GM12878 (cell line): ENCODE data around the gene RSPH9. TPM values are rescaled to one million over a fixed set of nuclear protein-coding genes. Genes with fewer than 3 reads are reported as not detected.

Source experiments
- ATAC-seq: fragments of 200-7000 bp; cut with Tn5 transposase; 3 replicates; pipeline ENCODE4 v1.9.1; 2020; ENCODE audit warnings: mild to moderate bottlenecking, moderate library complexity
- BruUV-seq: library from RNA; stranded (reverse); fragments of 400-500 nt; replicated peaks from 2 replicates; lab custom pipeline; 2021; lab: Mats Ljungman, UMichigan
- CTCF ChIA-PET: fragments of 300-600 bp; sonication (Branson Sonifier 250); formaldehyde crosslinking; extraction: SDS; loops from one replicate; lab custom pipeline; 2021; ENCODE audit warnings: inconsistent platforms; lab: Yijun Ruan, JAX
- POLR2A ChIA-PET: fragments of 350-600 bp; formaldehyde crosslinking; extraction: SDS; loops from one replicate; lab custom pipeline; 2021; ENCODE audit warnings: inconsistent platforms; lab: Charles Lee
- RAD21 ChIA-PET: fragments of 300-600 bp; sonication (Branson Sonifier 250); formaldehyde crosslinking; loops from one replicate; lab custom pipeline; 2023; ENCODE audit warnings: antibody characterized with exemption; ENCODE audit not compliant: unreplicated experiment; lab: Charles Lee
- SMC1A ChIA-PET: fragments of 300-600 bp; sonication (Branson Sonifier 250); formaldehyde crosslinking; loops from one replicate; lab custom pipeline; 2023; ENCODE audit not compliant: unreplicated experiment, uncharacterized antibody; lab: Charles Lee
- DNase-seq: peaks from one replicate; pipeline ENCODE4 v3.0.0-alpha.2; 2011; ENCODE audit warnings: low read depth, low spot score
- FAIRE-seq: peaks from 3 replicates; lab custom pipeline; 2011; peaks lifted over from hg19 to GRCh38; lab: Jason Lieb, UNC
- H2AFZ ChIP-seq: 2 replicates; pipeline ENCODE4 v1.6.0; 2011; ENCODE audit warnings: low read depth, low read length, control low read depth; ENCODE audit not compliant: control insufficient read depth
- H3K27ac ChIP-seq: 2 replicates; pipeline ENCODE4 v1.5.1; 2011; ENCODE audit warnings: control low read depth; ENCODE audit not compliant: control insufficient read depth, insufficient read depth
- H3K27me3 ChIP-seq, 2 experiments: replicated peaks in 1 of 2; 2 replicates each; pipeline versions ENCODE4 v1.6.0 to v1.6.1; 2011; ENCODE audit warnings: low read length in 1 of 2; ENCODE audit not compliant: control insufficient read depth in 2 of 2, insufficient read depth in 2 of 2
- H3K36me3 ChIP-seq, 2 experiments: 2 replicates each; pipeline ENCODE4 v1.5.1; 2011; ENCODE audit warnings: low read length in 1 of 2; ENCODE audit not compliant: control insufficient read depth in 2 of 2, insufficient read depth in 2 of 2
- H3K4me1 ChIP-seq: 2 replicates; pipeline ENCODE4 v1.6.1; 2011; ENCODE audit warnings: mild to moderate bottlenecking, low read length, moderate library complexity, mixed read lengths; ENCODE audit not compliant: control insufficient read depth, insufficient read depth
- H3K4me2 ChIP-seq: 2 replicates; pipeline ENCODE4 v1.6.0; 2011; ENCODE audit warnings: control low read depth; ENCODE audit not compliant: control insufficient read depth, insufficient read depth
- H3K4me3 ChIP-seq: fragments of 200-600 bp; sonication (generic); 2 replicates; pipeline ENCODE4 v1.5.1; 2016
- H3K79me2 ChIP-seq: 2 replicates; pipeline ENCODE4 v1.6.0; 2011; ENCODE audit warnings: low read length; ENCODE audit not compliant: control insufficient read depth, insufficient read depth
- H3K9ac ChIP-seq: 2 replicates; pipeline ENCODE4 v1.8.0; 2011; ENCODE audit warnings: low read length, control low read depth, mixed read lengths; ENCODE audit not compliant: control insufficient read depth, insufficient read depth
- H3K9me3 ChIP-seq: replicated peaks from 3 replicates; pipeline ENCODE4 v1.5.1; 2011; ENCODE audit warnings: mild to moderate bottlenecking, low read length; ENCODE audit not compliant: control insufficient read depth, insufficient read depth
- H4K20me1 ChIP-seq: 2 replicates; pipeline ENCODE4 v1.6.0; 2011; ENCODE audit not compliant: control insufficient read depth, insufficient read depth
- CUX1 ChIP-seq: IDR thresholded peaks from 2 replicates; pipeline ENCODE4 v1.6.1; 2012; ENCODE audit warnings: improper control_type of control experiment, low read depth, low read length; ENCODE audit not compliant: insufficient replicate concordance
- GABPA ChIP-seq: IDR thresholded peaks from 2 replicates; pipeline ENCODE4 v1.6.1; 2014; ENCODE audit warnings: antibody characterized with exemption, low read depth, mild to moderate bottlenecking, inconsistent platforms
- IRF3 ChIP-seq: fragments of 450-650 bp; IDR thresholded peaks from 2 replicates; pipeline ENCODE4 v1.6.1; 2014; ENCODE audit warnings: mild to moderate bottlenecking
- NBN ChIP-seq: fragments of 450-650 bp; IDR thresholded peaks from 2 replicates; pipeline ENCODE4 v1.6.1; 2016
- NFIC ChIP-seq: IDR thresholded peaks from 2 replicates; pipeline ENCODE4 v1.6.1; 2012; ENCODE audit warnings: low read depth, mild to moderate bottlenecking, inconsistent platforms, low read length, moderate library complexity
- NR2C1 ChIP-seq: fragments of 450-650 bp; IDR thresholded peaks from 2 replicates; pipeline ENCODE4 v1.6.1; 2017; ENCODE audit warnings: antibody characterized with exemption, mild to moderate bottlenecking, moderate library complexity
- SMARCA5 ChIP-seq: fragments of 450-650 bp; IDR thresholded peaks from 2 replicates; pipeline ENCODE4 v1.6.1; 2017; ENCODE audit warnings: mild to moderate bottlenecking
- SUZ12 ChIP-seq: fragments of 200-600 bp; sonication (generic); IDR thresholded peaks from one replicate; pipeline ENCODE4 v1.6.1; 2018; ENCODE audit warnings: antibody characterized with exemption, mild to moderate bottlenecking; ENCODE audit not compliant: unreplicated experiment
- TCF7 ChIP-seq: IDR thresholded peaks from 2 replicates; pipeline ENCODE4 v1.6.1; 2014; ENCODE audit warnings: antibody characterized with exemption, borderline replicate concordance
- USF2 ChIP-seq: IDR thresholded peaks from 2 replicates; pipeline ENCODE4 v1.6.1; 2011; ENCODE audit warnings: low read depth, low read length, improper control_type of control experiment, borderline replicate concordance
- YBX1 ChIP-seq: fragments of 450-650 bp; IDR thresholded peaks from 2 replicates; pipeline ENCODE4 v1.6.1; 2016; ENCODE audit warnings: antibody characterized with exemption
- ZNF592 ChIP-seq: fragments of 450-650 bp; IDR thresholded peaks from 2 replicates; pipeline ENCODE4 v1.6.1; 2017; ENCODE audit warnings: mild to moderate bottlenecking, moderate library complexity
- WGBS: methylation state at CpG from one replicate; pipeline ENCODE4 v1.1.6; 2016; ENCODE audit warnings: low lambda C conversion rate; ENCODE audit not compliant: insufficient replicate concordance, insufficient coverage; ENCODE audit errors: missing lambda C conversion rate; 5-methylcytosine and 5-hydroxymethylcytosine counted together
- in situ Hi-C: fragments of 300-500 bp; cut with MboI; formaldehyde crosslinking; loops from 9 replicates; pipeline ENCODE4 v1.14.3; 2018; ENCODE audit warnings: mixed read lengths
- intact Hi-C: fragments of 100-400 bp; cut with micrococcal nuclease; formaldehyde crosslinking; loops from one replicate; pipeline ENCODE4 v1.14.2; 2022; ENCODE audit not compliant: unreplicated experiment
- polyA plus RNA-seq, 11 experiments: library from polyadenylated mRNA; depleted of rRNA in 4 of 11; unstranded in 6 of 11; stranded (reverse) in 5 of 11; fragments of >200 nt; fragmentation: Nextera tagmentation in 4 of 11; fragmentation: Illumina TruSeq in 1 of 11; extraction: Ambion mirVana in 4 of 11; extraction: Trizol in 1 of 11; gene quantifications; 1 replicate in 1 of 11; 2 replicates in 10 of 11; pipeline versions ENCODE4 v1.2.1 to v1.2.3, GENCODE V29; 2011 to 2016; ENCODE audit warnings: inconsistent platforms in 2 of 11, missing spikeins in 2 of 11, low read depth in 1 of 11
- total RNA-seq, 4 experiments: library from RNA; depleted of rRNA in 3 of 4; stranded (reverse); fragments of >200 nt in 3 of 4; fragmentation: Illumina TruSeq in 1 of 4; extraction: Trizol in 1 of 4; gene quantifications; 2 replicates each; pipeline versions ENCODE4 v1.2.1 to v1.2.3, GENCODE V29; 2013 to 2021

The RSPH9 gene
- total and polyA plus RNA-seq, 10 of the 15 experiments (the other 5 are each of a cell fraction or from before 2014, with no cell fraction given), result 0.26 to 0.63 (median 0.36) TPM; not detected in 6

- Histone ChIP-seq H3K4me3 (no peak overlapping the region), H3K27me3 (no peaks in the 10 kb centered on the region), H3K9ac (no peak overlapping the region), H2AFZ (no peak overlapping the region), H3K9me3 (no peaks in the 10 kb centered on the region), H3K79me2 (no peaks in the 10 kb centered on the region), H3K27ac (no peak overlapping the region), H3K4me2 (no peak overlapping the region), H3K36me3 (no peaks in the 10 kb centered on the region), H3K4me1 (no peaks in the 10 kb centered on the region), H4K20me1 (no peaks in the 10 kb centered on the region)
- ChIA-PET SMC1A (interaction anchor here (1.3 kb wide), 1 partner anchor 14 kb away, joined by 3 read pairs; no protein-coding TSS in a partner anchor), POLR2A (no interaction called here), CTCF (interaction anchor here (1.2 to 2.0 kb wide), 3 partner anchors 8 to 29 kb away, joined by 3 to 7 read pairs (median 5); partner anchors contain the start of gene MRPS18A), RAD21 (no interaction called here)
- DNase-seq, result no peak
- in situ Hi-C loops (no loop called here), intact Hi-C loops (no loop called here)
- ATAC-seq, result no peak
- FAIRE-seq, result no peak
- 69% methylated on average over 8 of the region's 9 CpGs for WGBS
- no TSS peak for BruUV-seq
- TF ChIP-seq USF2 (no peak), GABPA (no peak), NBN (no peak), NR2C1 (no peak), SUZ12 (no peak), SMARCA5 (no peak), CUX1 (no peak), YBX1 (no peak), IRF3 (no peak), TCF7 (no peak), ZNF592 (no peak), NFIC (no peak)
Measured at GRCh38 chr6:43695215-43695966, 50.6 kb downstream of the RSPH9 start.
